Activated naive CD8-positive, alpha-beta T cell (primary cell): ENCODE data around the gene UNC13A.

Experiments
- H3K27ac Mint-ChIP-seq: one replicate; pipeline ENCODE4 v1.8.0; 2021; ENCODE audit warnings: mixed read lengths
- H3K27me3 Mint-ChIP-seq: one replicate; pipeline ENCODE4 v1.8.0; 2021; ENCODE audit warnings: mixed read lengths
- H3K36me3 Mint-ChIP-seq: one replicate; pipeline ENCODE4 v1.8.0; 2021; ENCODE audit warnings: mixed read lengths
- H3K4me1 Mint-ChIP-seq: one replicate; pipeline ENCODE4 v1.8.0; 2021; ENCODE audit warnings: low read depth, mixed read lengths
- H3K4me3 Mint-ChIP-seq: one replicate; pipeline ENCODE4 v1.8.0; 2021; ENCODE audit warnings: mild to moderate bottlenecking, mixed read lengths
- H3K9me3 Mint-ChIP-seq: one replicate; pipeline ENCODE4 v1.8.0; 2021; ENCODE audit warnings: low read depth, mixed read lengths

UNC13A gene

GRCh38 chr19:17687857-17688784, at the start of gene UNC13A:
Gene UNC13A (minus strand): TSS chr19:17688354. CDS start chr19:17688199, 155 bp downstream.
- H3K4me3 Mint-ChIP-seq = peak within 1 kb of the TSS; percentile 78
- H3K27ac Mint-ChIP-seq = no peak within 1 kb of the TSS
- peaks cover 17% of the 10 kb centered on the region for H3K4me1 Mint-ChIP-seq
- H3K9me3 Mint-ChIP-seq = no peaks in the 10 kb centered on the region
- no peaks in the 10 kb centered on the region for H3K36me3 Mint-ChIP-seq
- peaks cover 36% of the 10 kb centered on the region for H3K27me3 Mint-ChIP-seq

GRCh38 chr19:17737690-17738153, 49.6 kb upstream of the UNC13A start:
- Mint-ChIP-seq H3K27me3 (no peaks in the 10 kb centered on the region), H3K36me3 (no peaks in the 10 kb centered on the region), H3K9me3 (no peaks in the 10 kb centered on the region), H3K4me3 (no peak overlapping the region), H3K4me1 (no peaks in the 10 kb centered on the region), H3K27ac (no peak overlapping the region)

DNA sequence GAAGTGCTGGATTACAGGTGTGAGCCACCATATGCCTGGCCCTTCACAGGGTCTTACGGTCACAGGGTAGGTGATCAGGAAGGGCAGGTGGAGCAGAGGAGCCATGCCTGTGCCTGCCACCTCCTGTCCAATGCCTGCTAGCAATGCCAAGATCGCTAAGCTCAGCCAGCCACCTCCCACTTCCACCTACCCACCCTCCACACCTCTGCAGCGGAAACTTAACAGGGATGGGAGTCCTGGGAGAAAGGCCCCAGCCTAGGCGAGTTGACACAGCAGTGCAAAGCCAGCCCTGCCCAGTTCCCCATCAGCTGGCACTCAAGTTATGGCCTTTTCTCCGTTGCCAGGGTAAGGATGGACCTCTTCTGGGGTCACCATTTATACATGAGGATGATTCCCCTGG, 47.3 kb upstream of the UNC13A start:
- Mint-ChIP-seq H3K4me3 (no peak overlapping the region), H3K4me1 (peaks cover 12% of the 10 kb centered on the region), H3K36me3 (peaks cover 5% of the 10 kb centered on the region), H3K27me3 (no peaks in the 10 kb centered on the region), H3K9me3 (no peaks in the 10 kb centered on the region), H3K27ac (no peak overlapping the region)

DNA sequence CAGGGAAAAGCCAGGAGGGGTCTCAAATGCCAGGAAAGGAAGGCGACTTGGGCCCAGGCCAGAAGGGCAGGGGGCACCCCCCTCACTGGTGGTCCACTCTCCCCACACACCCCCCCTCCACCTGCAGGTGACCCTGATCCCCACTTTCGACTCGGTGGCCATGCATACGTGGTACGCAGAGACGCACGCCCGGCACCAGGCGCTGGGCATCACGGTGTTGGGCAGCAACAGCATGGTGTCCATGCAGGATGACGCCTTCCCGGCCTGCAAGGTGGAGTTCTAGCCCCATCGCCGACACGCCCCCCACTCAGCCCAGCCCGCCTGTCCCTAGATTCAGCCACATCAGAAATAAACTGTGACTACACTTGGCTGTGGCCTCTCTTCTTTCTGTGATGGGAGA, 46.0 kb upstream of the UNC13A start:
- Mint-ChIP-seq H3K9me3 (no peaks in the 10 kb centered on the region), H3K4me1 (peaks cover 19% of the 10 kb centered on the region), H3K36me3 (peaks cover 5% of the 10 kb centered on the region), H3K4me3 (no peak overlapping the region), H3K27me3 (no peaks in the 10 kb centered on the region), H3K27ac (no peak overlapping the region)

DNA sequence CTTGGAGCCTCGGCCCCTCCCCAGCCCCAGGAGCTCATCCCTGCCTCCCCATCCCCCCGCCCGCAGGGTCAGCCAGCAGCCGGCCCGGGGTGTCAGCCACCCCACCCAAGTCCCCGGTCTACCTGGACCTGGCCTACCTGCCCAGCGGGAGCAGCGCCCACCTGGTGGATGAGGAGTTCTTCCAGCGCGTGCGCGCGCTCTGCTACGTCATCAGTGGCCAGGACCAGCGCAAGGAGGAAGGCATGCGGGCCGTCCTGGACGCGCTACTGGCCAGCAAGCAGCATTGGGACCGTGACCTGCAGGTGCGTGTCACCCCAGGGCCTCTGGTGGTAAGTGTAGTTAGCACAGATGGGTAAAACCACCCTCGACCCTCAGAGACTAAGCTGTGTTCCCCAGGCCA, 45.0 kb upstream of the UNC13A start:
- H3K4me1 Mint-ChIP-seq = peaks cover 19% of the 10 kb centered on the region
- no peak overlapping the region for H3K27ac Mint-ChIP-seq
- no peaks in the 10 kb centered on the region for H3K27me3 Mint-ChIP-seq
- no peaks in the 10 kb centered on the region for H3K9me3 Mint-ChIP-seq
- H3K4me3 Mint-ChIP-seq = no peak overlapping the region
- H3K36me3 Mint-ChIP-seq = peaks cover 5% of the 10 kb centered on the region

- no peaks in the 10 kb centered on the region for H3K9me3 Mint-ChIP-seq
- peaks cover 20% of the 10 kb centered on the region for H3K4me1 Mint-ChIP-seq
- peaks cover 5% of the 10 kb centered on the region for H3K36me3 Mint-ChIP-seq
Observed at GRCh38 chr19:17727843-17728242, 39.7 kb upstream of the UNC13A start.

DNA sequence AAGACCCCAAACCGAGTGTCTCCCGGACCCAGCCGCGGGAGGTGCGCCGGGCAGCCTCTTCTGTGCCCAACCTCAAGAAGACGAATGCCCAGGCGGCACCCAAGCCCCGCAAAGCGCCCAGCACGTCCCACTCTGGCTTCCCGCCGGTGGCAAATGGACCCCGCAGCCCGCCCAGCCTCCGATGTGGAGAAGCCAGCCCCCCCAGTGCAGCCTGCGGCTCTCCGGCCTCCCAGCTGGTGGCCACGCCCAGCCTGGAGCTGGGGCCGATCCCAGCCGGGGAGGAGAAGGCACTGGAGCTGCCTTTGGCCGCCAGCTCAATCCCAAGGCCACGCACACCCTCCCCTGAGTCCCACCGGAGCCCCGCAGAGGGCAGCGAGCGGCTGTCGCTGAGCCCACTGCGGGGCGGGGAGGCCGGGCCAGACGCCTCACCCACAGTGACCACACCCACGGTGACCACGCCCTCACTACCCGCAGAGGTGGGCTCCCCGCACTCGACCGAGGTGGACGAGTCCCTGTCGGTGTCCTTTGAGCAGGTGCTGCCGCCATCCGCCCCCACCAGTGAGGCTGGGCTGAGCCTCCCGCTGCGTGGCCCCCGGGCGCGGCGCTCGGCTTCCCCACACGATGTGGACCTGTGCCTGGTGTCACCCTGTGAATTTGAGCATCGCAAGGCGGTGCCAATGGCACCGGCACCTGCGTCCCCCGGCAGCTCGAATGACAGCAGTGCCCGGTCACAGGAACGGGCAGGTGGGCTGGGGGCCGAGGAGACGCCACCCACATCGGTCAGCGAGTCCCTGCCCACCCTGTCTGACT, 39.0 kb upstream of the UNC13A start:
- no peaks in the 10 kb centered on the region for H3K9me3 Mint-ChIP-seq

More at GRCh38 chr19:17727843-17728242, 39.7 kb upstream of the UNC13A start:
- H3K4me3 Mint-ChIP-seq = no peak overlapping the region
- no peaks in the 10 kb centered on the region for H3K27me3 Mint-ChIP-seq
- no peak overlapping the region for H3K27ac Mint-ChIP-seq

GRCh38 chr19:17726136-17726741, 38.1 kb upstream of the UNC13A start:
- Mint-ChIP-seq H3K27ac (no peak overlapping the region), H3K27me3 (no peaks in the 10 kb centered on the region), H3K9me3 (no peaks in the 10 kb centered on the region), H3K4me1 (peaks cover 21% of the 10 kb centered on the region), H3K4me3 (no peak overlapping the region), H3K36me3 (peaks cover 2% of the 10 kb centered on the region)

More for the DNA sequence above, 39.0 kb upstream of the UNC13A start:
- Mint-ChIP-seq H3K27me3 (no peaks in the 10 kb centered on the region), H3K4me1 (peaks cover 19% of the 10 kb centered on the region), H3K27ac (no peak overlapping the region), H3K4me3 (no peak overlapping the region), H3K36me3 (peaks cover 5% of the 10 kb centered on the region)

DNA sequence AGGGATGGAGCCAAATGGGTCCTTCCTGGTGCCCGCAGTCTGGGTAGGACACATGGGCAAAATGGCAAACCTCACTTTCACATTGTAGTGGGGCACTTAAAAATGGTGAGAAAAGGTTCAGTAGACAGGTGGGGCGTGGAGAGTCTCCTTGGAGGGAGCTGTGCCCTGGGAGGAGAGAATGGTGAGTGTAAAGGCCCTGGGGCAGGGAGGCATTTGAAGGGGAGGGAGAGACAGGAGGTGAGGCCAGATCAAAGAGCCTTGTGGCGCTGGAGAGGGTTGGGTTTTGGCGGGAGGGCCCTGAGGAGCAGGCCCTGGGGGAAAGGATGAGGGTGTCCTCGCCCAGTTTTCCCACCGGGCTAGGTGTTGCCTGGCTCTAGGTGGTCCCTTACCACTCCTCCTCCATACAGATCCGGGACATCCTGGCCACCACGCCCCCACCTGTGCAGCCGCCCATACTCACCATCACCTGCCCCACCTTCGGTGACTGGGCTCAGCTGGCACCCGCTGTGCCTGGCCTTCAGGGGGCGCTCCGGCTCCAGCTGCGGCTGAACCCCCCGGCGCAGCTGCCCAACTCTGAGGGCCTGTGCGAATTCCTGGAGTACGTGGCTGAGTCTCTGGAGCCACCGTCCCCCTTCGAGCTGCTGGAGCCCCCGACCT, 37.4 kb upstream of the UNC13A start:
- H3K27ac Mint-ChIP-seq = no peak overlapping the region
- H3K36me3 Mint-ChIP-seq = no peaks in the 10 kb centered on the region
- peaks cover 22% of the 10 kb centered on the region for H3K4me1 Mint-ChIP-seq
- no peak overlapping the region for H3K4me3 Mint-ChIP-seq
- no peaks in the 10 kb centered on the region for H3K27me3 Mint-ChIP-seq
- H3K9me3 Mint-ChIP-seq = no peaks in the 10 kb centered on the region

- Mint-ChIP-seq H3K4me1 (peaks cover 20% of the 10 kb centered on the region), H3K27ac (no peak overlapping the region), H3K9me3 (no peaks in the 10 kb centered on the region), H3K36me3 (no peaks in the 10 kb centered on the region), H3K27me3 (no peaks in the 10 kb centered on the region), H3K4me3 (no peak overlapping the region)
Observed at GRCh38 chr19:17724655-17725054, 36.5 kb upstream of the UNC13A start.

DNA sequence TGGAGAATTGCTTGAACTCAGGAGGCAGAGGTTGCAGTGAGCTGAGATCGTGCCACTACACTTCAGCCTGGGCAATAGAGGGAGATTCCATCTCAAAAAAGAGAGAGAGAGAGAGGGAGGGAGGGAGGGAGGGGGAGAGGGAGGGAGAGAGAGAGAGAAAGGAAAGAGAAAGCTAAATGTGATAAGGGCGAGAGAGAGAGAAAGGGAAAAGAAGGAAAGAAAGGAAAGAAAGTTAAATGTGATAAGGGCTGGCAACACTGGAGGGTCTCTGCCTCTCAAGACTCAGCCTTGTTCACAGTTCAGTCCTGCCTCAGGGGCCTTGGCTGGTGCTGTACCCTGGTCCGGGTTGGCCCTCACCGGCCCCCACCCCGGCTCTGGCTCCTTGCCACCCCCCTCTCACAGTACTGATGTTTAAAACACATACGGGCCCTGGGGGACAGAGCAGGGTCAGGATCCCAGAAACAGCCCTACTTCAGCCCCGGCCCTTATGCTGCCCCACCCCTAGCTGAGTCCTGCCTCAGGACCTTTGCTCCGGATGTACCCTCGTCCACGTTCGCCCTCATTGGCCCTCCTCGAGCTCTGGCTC, 34.6 kb upstream of the UNC13A start:
- Mint-ChIP-seq H3K27me3 (no peaks in the 10 kb centered on the region), H3K9me3 (no peaks in the 10 kb centered on the region), H3K27ac (no peak overlapping the region), H3K36me3 (no peaks in the 10 kb centered on the region), H3K4me3 (no peak overlapping the region), H3K4me1 (peaks cover 27% of the 10 kb centered on the region)

GRCh38 chr19:17721821-17722220, 33.7 kb upstream of the UNC13A start:
- H3K9me3 Mint-ChIP-seq = no peaks in the 10 kb centered on the region
- H3K27me3 Mint-ChIP-seq = no peaks in the 10 kb centered on the region
- peak overlapping the region; percentile 93 for H3K4me3 Mint-ChIP-seq
- H3K4me1 Mint-ChIP-seq = peaks cover 30% of the 10 kb centered on the region
- peak overlapping the region; percentile 10 for H3K27ac Mint-ChIP-seq
- H3K36me3 Mint-ChIP-seq = no peaks in the 10 kb centered on the region

DNA sequence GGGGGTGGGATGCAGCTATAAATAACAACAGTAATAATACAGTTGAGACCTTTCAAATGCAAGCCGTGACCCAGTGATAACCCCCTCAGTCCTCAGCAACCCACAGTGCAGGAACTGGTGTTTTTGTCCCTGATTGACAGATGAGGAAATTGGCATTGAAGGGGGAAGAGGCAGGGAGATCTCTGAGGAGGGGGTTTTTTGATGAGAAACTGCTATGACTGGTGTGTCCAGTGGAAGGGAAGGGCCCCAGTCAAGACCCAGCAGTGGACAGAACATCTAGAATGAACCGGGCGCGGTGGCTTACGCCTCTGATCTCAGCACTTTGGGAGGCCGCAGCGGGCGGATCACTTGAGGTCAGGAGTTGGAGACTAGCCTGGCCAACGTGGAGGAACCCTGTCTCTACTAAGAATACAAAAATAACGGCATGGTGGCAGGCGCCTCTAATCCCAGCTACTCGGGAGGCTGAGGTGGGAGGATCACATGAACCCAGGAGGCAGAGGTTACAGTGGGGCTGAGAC, 33.0 kb upstream of the UNC13A start:
- Mint-ChIP-seq H3K4me3 (peak overlapping the region; percentile 93), H3K27ac (no peak overlapping the region), H3K27me3 (no peaks in the 10 kb centered on the region), H3K4me1 (peaks cover 30% of the 10 kb centered on the region), H3K9me3 (no peaks in the 10 kb centered on the region), H3K36me3 (no peaks in the 10 kb centered on the region)

DNA sequence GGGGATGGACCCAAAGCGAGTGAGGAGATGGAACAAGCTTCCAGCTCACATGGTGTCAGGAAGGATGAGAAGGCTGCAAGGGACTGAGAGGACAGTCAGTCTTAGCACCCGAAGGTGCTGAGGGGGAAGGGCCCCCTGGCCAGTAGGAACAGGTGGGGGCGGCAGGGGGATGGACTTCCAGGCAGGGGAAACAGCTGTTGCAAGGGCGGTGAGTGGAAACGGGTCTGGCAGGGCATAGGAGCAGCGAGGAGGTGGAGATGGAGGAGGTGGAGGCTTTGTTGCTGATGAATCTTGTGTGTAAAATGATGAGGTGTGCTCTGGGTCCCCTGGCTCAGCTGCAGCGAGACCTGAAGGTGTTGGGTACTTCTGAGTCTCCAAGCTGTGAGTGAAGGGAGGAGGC, 32.3 kb upstream of the UNC13A start:
- no peaks in the 10 kb centered on the region for H3K36me3 Mint-ChIP-seq
- no peaks in the 10 kb centered on the region for H3K9me3 Mint-ChIP-seq
- H3K27me3 Mint-ChIP-seq = no peaks in the 10 kb centered on the region
- peak overlapping the region; percentile 85 for H3K27ac Mint-ChIP-seq
- peaks cover 30% of the 10 kb centered on the region for H3K4me1 Mint-ChIP-seq
- H3K4me3 Mint-ChIP-seq = peak overlapping the region; percentile 93
